ENCODE data around the gene CATSPER3. TPM values are rescaled to one million over a fixed set of nuclear protein-coding genes. Genes with fewer than 3 reads are reported as not detected.
"Not testable (repeated sequence)": the region's sequence is repeated elsewhere in the genome, so short reads cannot be mapped to it uniquely, and the experiment has no call there.

The CATSPER3 gene
- total RNA-seq, 5 donors from 2014 or later (not counting 1 experiment from before 2014, with no cell fraction given) = 0.44 to 1.1 (median 0.93) TPM; not detected in 2

DNA sequence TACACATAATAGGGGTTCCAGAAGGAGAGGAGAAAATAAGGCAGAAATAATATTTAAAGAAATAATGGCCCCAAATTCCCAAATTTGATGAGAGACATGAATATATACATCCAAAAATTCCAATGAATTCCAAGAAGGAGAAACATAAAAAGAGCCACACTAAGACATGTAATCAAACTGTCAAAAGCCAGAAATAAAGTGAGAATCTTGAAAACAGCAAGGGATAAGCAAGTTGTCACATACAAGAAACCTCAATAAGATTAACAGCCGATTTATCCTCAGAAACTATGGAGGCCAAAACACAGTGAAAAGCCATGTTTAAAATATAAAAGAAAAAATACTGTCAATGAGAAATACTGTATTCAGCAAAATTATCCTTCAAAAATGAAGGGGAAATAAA, 14.5 kb downstream of the CATSPER3 start:
- Mint-ChIP-seq H3K36me3 (peaks cover 22% of the 10 kb centered on the region), H3K27me3 (no peaks in the 10 kb centered on the region), H3K27ac (no peak overlapping the region), H3K4me3 (no peak overlapping the region), H3K9me3 (peaks cover 8 to 41% (median 17%) of the 10 kb centered on the region in 3 donors), H3K4me1 (no peaks in the 10 kb centered on the region)
- DNase-seq (no peak), ATAC-seq (replicated peaks in 1 of 4) (no peak)
- no CpG with 5 or more reads among the region's 1 CpG for WGBS (ENCODE audit: insufficient coverage)
- ChIA-PET CTCF (no interaction called here), POLR2A (no interaction called here)
- Histone ChIP-seq H3K4me3 (ENCODE audit: control insufficient read depth in 1 of 2, extremely low read depth in 1 of 2, low read length in 1 of 2) (no peak overlapping the region), H3K4me1 (ENCODE audit: control insufficient read depth in 1 of 2, extremely low read depth in 1 of 2, insufficient read depth in 2 of 2, low read length in 2 of 2) (no peaks in the 10 kb centered on the region), H3K27me3 (replicated peaks in 1 of 2; ENCODE audit: control insufficient read depth in 2 of 2, extremely low read depth in 1 of 2, insufficient read depth in 2 of 2, low read length in 1 of 2) (peaks cover 0 to 3% of the 10 kb centered on the region in 2 experiments), H3K36me3 (ENCODE audit: control insufficient read depth in 2 of 2, extremely low read depth in 1 of 2, insufficient read depth in 1 of 2, low read length in 1 of 2) (no peaks in the 10 kb centered on the region), H3K27ac (ENCODE audit: low read length) (no peak overlapping the region), H3K9me3 (peaks cover 7% of the 10 kb centered on the region)

DNA sequence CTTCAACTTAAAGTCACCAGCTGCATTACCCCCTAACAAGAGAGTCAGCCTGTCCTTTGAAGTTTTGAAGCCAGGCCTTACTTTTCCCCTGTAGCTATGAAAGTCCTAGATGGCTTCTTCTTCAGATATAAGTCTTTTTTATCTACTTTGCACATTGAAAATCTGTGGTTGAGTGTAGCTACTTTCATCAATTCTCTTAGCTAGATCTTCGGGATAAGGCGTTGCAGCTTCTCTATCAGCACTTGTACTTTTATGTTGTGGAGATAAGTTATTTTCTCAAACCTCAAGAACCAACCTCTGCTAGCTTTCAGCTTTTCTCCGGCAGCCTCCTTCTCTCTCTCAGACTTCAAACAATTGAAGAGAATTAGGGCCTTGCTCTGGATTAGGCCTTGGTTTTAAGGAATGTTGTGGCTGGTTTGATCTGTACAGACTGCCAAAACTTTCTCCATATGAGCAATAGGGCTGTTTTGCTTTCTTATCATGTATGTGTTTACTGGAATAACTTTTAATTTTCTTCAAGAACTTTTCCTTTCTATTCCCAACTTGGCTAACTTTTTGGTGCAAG, 21.6 kb downstream of the CATSPER3 start:
- peaks cover 0 to 14% of the 10 kb centered on the region in 2 experiments for H3K4me1 ChIP-seq (ENCODE audit: control insufficient read depth in 1 of 2, extremely low read depth in 1 of 2, insufficient read depth in 2 of 2, low read length in 2 of 2)
- Mint-ChIP-seq H3K4me3 (no peak overlapping the region), H3K27me3 (peaks cover 0 to 4% of the 10 kb centered on the region in 2 donors), H3K36me3 (peaks cover 4% of the 10 kb centered on the region), H3K4me1 (peaks cover 0 to 17% (median 2%) of the 10 kb centered on the region in 3 donors), H3K9me3 (no peaks in the 10 kb centered on the region), H3K27ac (no peak overlapping the region)
- ChIA-PET POLR2A (no interaction called here), CTCF (no interaction called here)
- H3K4me3 ChIP-seq (ENCODE audit: control insufficient read depth in 1 of 2, extremely low read depth in 1 of 2, low read length in 1 of 2) = no peak overlapping the region
- H3K27ac ChIP-seq (ENCODE audit: low read length) = no peak overlapping the region
- no peak for DNase-seq
- H3K27me3 ChIP-seq (replicated peaks in 1 of 2; ENCODE audit: control insufficient read depth in 2 of 2, extremely low read depth in 1 of 2, insufficient read depth in 2 of 2, low read length in 1 of 2) = no peaks in the 10 kb centered on the region
- no peaks in the 10 kb centered on the region for H3K9me3 ChIP-seq
- H3K36me3 ChIP-seq (ENCODE audit: control insufficient read depth in 2 of 2, extremely low read depth in 1 of 2, insufficient read depth in 1 of 2, low read length in 1 of 2) = no peaks in the 10 kb centered on the region
- WGBS (ENCODE audit: insufficient coverage) = no CpG with 5 or more reads among the region's 3 CpGs
- ATAC-seq (replicated peaks in 1 of 4) = no peak

DNA sequence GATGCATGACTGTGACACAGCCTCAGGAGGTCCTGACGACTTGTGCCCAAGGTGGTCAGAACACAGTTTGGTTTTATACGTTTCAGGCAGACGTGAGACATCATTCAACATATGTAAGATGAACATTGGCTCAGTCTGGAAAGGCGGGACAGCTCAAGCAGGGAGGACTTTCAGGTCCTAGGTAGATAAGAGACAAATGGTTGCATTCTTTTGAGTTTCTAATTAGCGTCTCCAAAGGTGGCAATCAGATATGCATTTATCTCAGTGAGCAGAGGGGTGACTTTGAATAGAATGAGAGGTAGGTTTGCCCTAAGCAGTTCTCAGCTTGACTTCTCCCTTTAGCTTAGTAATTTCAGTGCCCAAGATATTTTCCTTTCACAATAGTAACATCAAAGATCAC, 22.5 kb downstream of the CATSPER3 start:
- H3K27ac ChIP-seq (ENCODE audit: low read length); H3K9me3 ChIP-seq; CTCF ChIA-PET; H3K4me3 ChIP-seq (ENCODE audit: control insufficient read depth in 1 of 2, extremely low read depth in 1 of 2, low read length in 1 of 2); DNase-seq; H3K9me3 Mint-ChIP-seq; H3K27ac Mint-ChIP-seq; ATAC-seq (replicated peaks in 1 of 4); H3K4me3 Mint-ChIP-seq; POLR2A ChIA-PET; H3K36me3 ChIP-seq (ENCODE audit: control insufficient read depth in 2 of 2, extremely low read depth in 1 of 2, insufficient read depth in 1 of 2, low read length in 1 of 2); H3K36me3 Mint-ChIP-seq; H3K27me3 ChIP-seq (replicated peaks in 1 of 2; ENCODE audit: control insufficient read depth in 2 of 2, extremely low read depth in 1 of 2, insufficient read depth in 2 of 2, low read length in 1 of 2); H3K27me3 Mint-ChIP-seq: not testable (repeated sequence)
- 100% methylated on average over 1 of the region's 5 CpGs for WGBS (ENCODE audit: insufficient coverage)
- H3K4me1 ChIP-seq (ENCODE audit: control insufficient read depth in 1 of 2, extremely low read depth in 1 of 2, insufficient read depth in 2 of 2, low read length in 2 of 2) = peaks cover 0 to 14% of the 10 kb centered on the region in 2 experiments
- peaks cover 0 to 21% (median 2%) of the 10 kb centered on the region in 3 donors for H3K4me1 Mint-ChIP-seq

DNA sequence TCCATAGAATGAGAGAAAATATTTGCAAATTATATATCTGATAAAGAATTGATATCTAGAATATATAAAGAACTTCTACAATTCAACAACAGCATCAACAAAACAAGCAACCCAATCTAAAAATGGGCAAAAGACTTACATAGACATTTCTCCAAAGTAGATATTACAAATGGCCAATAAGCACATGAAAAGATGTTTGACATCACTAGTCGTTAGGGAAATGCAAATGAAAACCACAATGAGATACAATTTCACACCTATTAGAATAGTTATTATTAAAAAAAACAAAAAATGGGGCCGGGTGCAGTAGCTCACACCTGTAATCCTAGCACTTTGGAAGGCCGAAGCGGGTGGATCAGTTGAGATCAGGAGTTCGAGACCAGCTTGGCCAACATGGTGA, 24.4 kb downstream of the CATSPER3 start:
- peaks cover 0 to 21% (median 2%) of the 10 kb centered on the region in 3 donors for H3K4me1 Mint-ChIP-seq
- H3K4me3 Mint-ChIP-seq = no peak overlapping the region
- H3K27ac Mint-ChIP-seq = no peak overlapping the region
- Histone ChIP-seq H3K27ac (ENCODE audit: low read length) (no peak overlapping the region), H3K36me3 (ENCODE audit: control insufficient read depth in 2 of 2, extremely low read depth in 1 of 2, insufficient read depth in 1 of 2, low read length in 1 of 2) (no peaks in the 10 kb centered on the region), H3K27me3 (replicated peaks in 1 of 2; ENCODE audit: control insufficient read depth in 2 of 2, extremely low read depth in 1 of 2, insufficient read depth in 2 of 2, low read length in 1 of 2) (no peaks in the 10 kb centered on the region), H3K9me3 (no peaks in the 10 kb centered on the region), H3K4me1 (ENCODE audit: control insufficient read depth in 1 of 2, extremely low read depth in 1 of 2, insufficient read depth in 2 of 2, low read length in 2 of 2) (peaks cover 0 to 14% of the 10 kb centered on the region in 2 experiments), H3K4me3 (ENCODE audit: control insufficient read depth in 1 of 2, extremely low read depth in 1 of 2, low read length in 1 of 2) (no peak overlapping the region)
- no CpG with 5 or more reads among the region's 5 CpGs for WGBS (ENCODE audit: insufficient coverage)
- DNase-seq = no peak
- no peaks in the 10 kb centered on the region for H3K9me3 Mint-ChIP-seq
- CTCF ChIA-PET = no interaction called here
- peaks cover 4% of the 10 kb centered on the region for H3K36me3 Mint-ChIP-seq
- H3K27me3 Mint-ChIP-seq = peaks cover 0 to 4% of the 10 kb centered on the region in 2 donors
- POLR2A ChIA-PET = no interaction called here
- no peak for ATAC-seq (replicated peaks in 1 of 4)

DNA sequence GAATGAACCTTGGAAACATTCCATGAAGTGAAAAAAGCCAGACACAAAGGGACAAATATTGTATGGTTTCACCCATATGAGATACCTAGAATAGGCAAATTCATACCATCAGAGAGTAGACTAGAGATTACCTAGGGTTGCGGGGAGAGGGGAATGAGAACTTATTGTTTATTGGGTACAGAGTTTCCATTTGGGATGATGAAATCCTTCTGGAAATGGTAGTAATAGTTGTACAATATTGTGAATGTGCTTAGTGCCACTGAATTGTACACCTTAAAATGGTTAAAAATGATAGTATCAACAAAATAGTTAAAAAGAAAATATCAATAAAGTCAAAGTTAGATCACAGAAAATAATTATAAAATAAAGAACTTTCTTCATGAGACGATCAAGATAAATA, 25.5 kb downstream of the CATSPER3 start:
- DNase-seq (no peak), ATAC-seq (replicated peaks in 1 of 4) (no peak)
- no peak overlapping the region for H3K27ac ChIP-seq (ENCODE audit: low read length)
- no peaks in the 10 kb centered on the region for H3K9me3 ChIP-seq
- H3K27ac Mint-ChIP-seq = no peak overlapping the region
- peaks cover 0 to 14% of the 10 kb centered on the region in 2 experiments for H3K4me1 ChIP-seq (ENCODE audit: control insufficient read depth in 1 of 2, extremely low read depth in 1 of 2, insufficient read depth in 2 of 2, low read length in 2 of 2)
- H3K36me3 Mint-ChIP-seq = peaks cover 4% of the 10 kb centered on the region
- peaks cover 0 to 21% (median 2%) of the 10 kb centered on the region in 3 donors for H3K4me1 Mint-ChIP-seq
- no peak overlapping the region for H3K4me3 Mint-ChIP-seq
- H3K4me3 ChIP-seq (ENCODE audit: control insufficient read depth in 1 of 2, extremely low read depth in 1 of 2, low read length in 1 of 2) = no peak overlapping the region
- H3K27me3 Mint-ChIP-seq = peaks cover 0 to 4% of the 10 kb centered on the region in 2 donors
- WGBS (ENCODE audit: insufficient coverage) = no CpG with 5 or more reads among the region's 2 CpGs
- no peaks in the 10 kb centered on the region for H3K36me3 ChIP-seq (ENCODE audit: control insufficient read depth in 2 of 2, extremely low read depth in 1 of 2, insufficient read depth in 1 of 2, low read length in 1 of 2)
- H3K27me3 ChIP-seq (replicated peaks in 1 of 2; ENCODE audit: control insufficient read depth in 2 of 2, extremely low read depth in 1 of 2, insufficient read depth in 2 of 2, low read length in 1 of 2) = no peaks in the 10 kb centered on the region
- no peaks in the 10 kb centered on the region for H3K9me3 Mint-ChIP-seq
- ChIA-PET POLR2A (no interaction called here), CTCF (no interaction called here)

DNA sequence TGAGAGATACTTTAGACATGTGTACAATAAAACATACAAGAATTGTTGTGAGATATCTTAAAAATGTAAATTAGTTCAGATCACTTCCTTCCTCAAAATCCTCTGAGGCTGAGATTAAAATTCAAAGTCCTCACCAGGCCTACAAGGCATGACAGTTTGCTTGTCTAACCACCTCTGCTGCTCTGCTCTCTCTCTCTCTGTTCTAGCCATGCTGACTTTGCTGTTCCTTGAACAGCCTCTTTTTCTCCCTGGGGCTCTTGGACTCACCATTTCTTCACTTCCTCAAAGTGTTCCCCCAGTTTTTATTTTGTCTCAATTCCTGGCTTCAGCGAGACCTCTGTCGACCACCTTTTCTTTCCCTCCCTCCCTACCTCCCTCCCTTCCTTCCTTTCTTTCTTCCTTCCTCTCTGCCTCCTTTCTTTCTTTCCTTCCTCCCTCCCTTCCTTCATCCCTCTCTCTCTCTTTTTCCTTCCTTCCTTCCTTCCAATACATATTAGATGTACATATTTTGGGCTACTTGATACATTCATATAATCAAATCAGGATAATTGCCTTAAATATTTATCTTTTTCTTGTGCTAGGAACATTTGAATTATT, 27.0 kb downstream of the CATSPER3 start:
- CTCF ChIA-PET = no interaction called here
- Histone ChIP-seq H3K27ac (ENCODE audit: low read length) (no peak overlapping the region), H3K36me3 (ENCODE audit: control insufficient read depth in 2 of 2, extremely low read depth in 1 of 2, insufficient read depth in 1 of 2, low read length in 1 of 2) (no peaks in the 10 kb centered on the region), H3K9me3 (no peaks in the 10 kb centered on the region), H3K4me1 (ENCODE audit: control insufficient read depth in 1 of 2, extremely low read depth in 1 of 2, insufficient read depth in 2 of 2, low read length in 2 of 2) (peaks cover 0 to 6% of the 10 kb centered on the region in 2 experiments), H3K27me3 (replicated peaks in 1 of 2; ENCODE audit: control insufficient read depth in 2 of 2, extremely low read depth in 1 of 2, insufficient read depth in 2 of 2, low read length in 1 of 2) (no peaks in the 10 kb centered on the region), H3K4me3 (ENCODE audit: control insufficient read depth in 1 of 2, extremely low read depth in 1 of 2, low read length in 1 of 2) (no peak overlapping the region)
- WGBS (ENCODE audit: insufficient coverage) = 50% methylated on average over 2 of the region's 2 CpGs
- Mint-ChIP-seq H3K4me1 (peaks cover 0 to 6% (median 0%) of the 10 kb centered on the region in 3 donors), H3K27ac (no peak overlapping the region), H3K27me3 (no peaks in the 10 kb centered on the region), H3K9me3 (no peaks in the 10 kb centered on the region), H3K36me3 (peaks cover 7% of the 10 kb centered on the region), H3K4me3 (no peak overlapping the region)
- DNase-seq (no peak), ATAC-seq (replicated peaks in 1 of 4) (no peak)
- POLR2A ChIA-PET = no interaction called here
